ENCODE measurements around the gene OR1I1. TPM values are rescaled to one million over a fixed set of nuclear protein-coding genes. Genes with fewer than 3 reads are reported as not detected.
"Not testable (repeated sequence)": the region's sequence is repeated elsewhere in the genome, so short reads cannot be mapped to it uniquely, and the experiment has no call there.

The OR1I1 gene
- total RNA-seq, 1 experiment from 2014 or later: not detected

GRCh38 chr19:15062036-15062435, 20.0 kb upstream of the OR1I1 start:
- Mint-ChIP-seq H3K27me3 (ENCODE audit: low read depth) (peaks cover 33% of the 10 kb centered on the region), H3K4me3 (no peak overlapping the region), H3K36me3 (peaks cover 4% of the 10 kb centered on the region), H3K9me3 (peaks cover 39% of the 10 kb centered on the region), H3K27ac (no peak overlapping the region), H3K4me1 (no peaks in the 10 kb centered on the region)
- CTCF ChIA-PET: no interaction called here
- no peak for TF ChIP-seq FOXP1 (CRISPR knock-in tag; IDR thresholded peaks at IDR 0.05; ENCODE audit: borderline replicate concordance)
- TF ChIP-seq SMAD4 (CRISPR knock-in tag; IDR thresholded peaks at IDR 0.05): no peak
- TF ChIP-seq RELA (CRISPR knock-in tag; IDR thresholded peaks at IDR 0.05; ENCODE audit: borderline replicate concordance): no peak
- no peak for TF ChIP-seq ZNF317 (CRISPR knock-in tag; IDR thresholded peaks at IDR 0.05; ENCODE audit: borderline replicate concordance, low read depth)
- no peak for TF ChIP-seq ZNF219 (CRISPR knock-in tag; IDR thresholded peaks at IDR 0.05; ENCODE audit: borderline replicate concordance)
- no peak for TF ChIP-seq ZNF423 (CRISPR knock-in tag; IDR thresholded peaks at IDR 0.05)
- TF ChIP-seq GTF2I (CRISPR knock-in tag; conservative IDR thresholded peaks at IDR 0.05): no peak
- TF ChIP-seq ZMAT4 (CRISPR knock-in tag; IDR thresholded peaks at IDR 0.05): no peak
- TF ChIP-seq E2F5 (CRISPR knock-in tag; IDR thresholded peaks at IDR 0.05): no peak
- no peak for TF ChIP-seq ZNF416 (CRISPR knock-in tag; IDR thresholded peaks at IDR 0.05)
- POLR2A ChIA-PET: interaction anchor here (0.6 kb wide), 1 partner anchor 150 kb away, joined by 4 read pairs; no protein-coding TSS in a partner anchor
- no peak for ATAC-seq
- no peak for DNase-seq (ENCODE audit: low spot score)

GRCh38 chr19:15070386-15070785, 11.6 kb upstream of the OR1I1 start:
- POLR2A ChIA-PET; ATAC-seq; H3K27me3 Mint-ChIP-seq (ENCODE audit: low read depth); H3K9me3 Mint-ChIP-seq; H3K4me1 Mint-ChIP-seq; H3K4me3 Mint-ChIP-seq; H3K36me3 Mint-ChIP-seq; CTCF ChIA-PET; DNase-seq (ENCODE audit: low spot score); H3K27ac Mint-ChIP-seq: not testable (repeated sequence)

- CTCF ChIA-PET: interaction anchor here (0.6 to 2.9 kb wide), 9 partner anchors 11 to 287 kb away, joined by 3 to 16 read pairs (median 4); a partner anchor contains a TSS
These were observed 8.9 kb upstream of the OR1I1 start for GRCh38 chr19:15072930-15073647.

More at GRCh38 chr19:15072930-15073647, 8.9 kb upstream of the OR1I1 start:
- H3K4me1 Mint-ChIP-seq: peaks cover 3% of the 10 kb centered on the region; the same call in 1 of the 2 replicates
- DNase-seq (ENCODE audit: low spot score) (peak; percentile 34), ATAC-seq (peak; percentile 71)
- POLR2A ChIA-PET: no interaction called here
- H3K4me3 Mint-ChIP-seq: no peak overlapping the region
- no peak for TF ChIP-seq SP1 (CRISPR knock-in tag; conservative IDR thresholded peaks at IDR 0.05)
- no peak for TF ChIP-seq ZMAT4 (CRISPR knock-in tag; IDR thresholded peaks at IDR 0.05)
- TF ChIP-seq CREB1 (CRISPR knock-in tag; IDR thresholded peaks at IDR 0.05): no peak
- TF ChIP-seq NR2C2 (CRISPR knock-in tag; IDR thresholded peaks at IDR 0.05): no peak
- TF ChIP-seq MLX (CRISPR knock-in tag; IDR thresholded peaks at IDR 0.05): no peak
- TF ChIP-seq IRF2 (CRISPR knock-in tag; IDR thresholded peaks at IDR 0.05; ENCODE audit: borderline replicate concordance, low read depth): no peak
- TF ChIP-seq SMAD3 (CRISPR knock-in tag; IDR thresholded peaks at IDR 0.05; ENCODE audit: borderline replicate concordance): no peak
- no peak for TF ChIP-seq NFATC4 (CRISPR knock-in tag; IDR thresholded peaks at IDR 0.05)
- TF ChIP-seq ZNF512 (CRISPR knock-in tag; IDR thresholded peaks at IDR 0.05; ENCODE audit: borderline replicate concordance): no peak
- no peak for TF ChIP-seq ZNF671 (CRISPR knock-in tag; IDR thresholded peaks at IDR 0.05)
- TF ChIP-seq JUN (CRISPR knock-in tag; IDR thresholded peaks at IDR 0.05): no peak
- no peak for TF ChIP-seq ZNF532 (CRISPR knock-in tag; IDR thresholded peaks at IDR 0.05; ENCODE audit: borderline replicate concordance)
- no peak overlapping the region for H3K27ac Mint-ChIP-seq
- H3K9me3 Mint-ChIP-seq: peaks cover 3% of the 10 kb centered on the region; the same call in 1 of the 2 replicates
- peaks cover 2% of the 10 kb centered on the region; the same call in 1 of the 2 replicates for H3K27me3 Mint-ChIP-seq (ENCODE audit: low read depth)
- no peaks in the 10 kb centered on the region for H3K36me3 Mint-ChIP-seq
